HG03432 (cell line): ENCODE data around the gene ARSI.
A peak's percentile ranks its signal among the peaks of the same experiment; 100 is the strongest.

ENCODE experiments used
- ATAC-seq: cut with Tn5 transposase; IDR thresholded peaks from one replicate; pipeline ENCODE4 v1.9.1; 2021; ENCODE audit warnings: mild to moderate bottlenecking, moderate library complexity; ENCODE audit not compliant: unreplicated experiment

Gene ARSI

GRCh38 chr5:150271296-150271692 is 31.4 kb downstream of the ARSI start:
- no peak for ATAC-seq

- no peak for ATAC-seq
These were observed 32.0 kb downstream of the ARSI start for GRCh38 chr5:150270541-150271295.

- no peak for ATAC-seq
These were observed 35.8 kb downstream of the ARSI start for GRCh38 chr5:150266871-150267291.

- ATAC-seq: no peak
These were observed 36.8 kb downstream of the ARSI start for GRCh38 chr5:150265870-150266383.

DNA sequence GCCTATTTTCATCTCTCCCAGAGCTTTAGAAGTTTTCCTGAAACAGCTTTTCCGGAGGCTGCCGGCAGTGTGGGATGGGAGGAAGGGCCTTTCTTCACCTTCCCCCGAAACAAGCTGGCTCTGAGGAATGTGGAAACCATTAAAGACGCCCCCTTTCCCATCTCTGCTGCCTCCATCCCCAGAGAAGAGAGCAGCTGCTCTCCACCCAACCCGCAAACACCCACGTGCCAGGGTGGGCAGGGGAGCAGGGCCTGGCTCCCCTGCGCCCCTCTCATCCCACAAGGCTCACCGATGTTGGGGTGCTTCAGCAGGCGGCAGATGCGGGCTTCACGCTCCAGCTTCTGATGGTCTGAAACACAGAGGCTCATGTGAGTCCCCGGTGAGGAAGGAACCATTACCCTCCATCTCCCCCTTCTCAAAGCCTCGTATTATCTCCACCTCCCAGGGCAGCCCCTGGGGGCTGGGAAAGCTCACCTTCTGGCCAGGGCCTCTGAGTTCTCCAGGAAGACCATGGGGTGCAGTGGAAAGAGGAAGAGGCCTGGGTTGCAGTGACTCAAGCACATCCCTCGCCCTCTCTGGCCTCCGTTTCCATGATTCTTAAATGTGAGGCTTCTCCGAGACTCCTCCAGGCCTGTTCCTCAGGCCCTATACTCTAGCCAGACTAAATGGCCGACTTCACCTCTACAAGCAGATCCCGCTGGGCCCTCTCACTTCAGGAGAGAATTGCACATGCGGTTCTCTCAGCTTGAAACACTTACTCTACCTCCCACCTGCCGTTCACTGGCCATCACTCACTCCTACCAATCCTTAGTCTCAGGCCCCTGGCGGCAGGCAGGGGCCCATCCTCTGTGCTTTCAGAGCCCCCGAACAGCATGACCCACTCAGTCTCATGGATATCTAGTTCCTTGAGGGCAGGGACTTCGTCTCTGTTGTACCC is 37.8 kb downstream of the ARSI start:
- no peak for ATAC-seq

GRCh38 chr5:150263801-150264621 is 38.7 kb downstream of the ARSI start:
- no peak for ATAC-seq

GRCh38 chr5:150263375-150263775 is 39.3 kb downstream of the ARSI start:
- no peak for ATAC-seq

- ATAC-seq: no peak
These were observed 40.2 kb downstream of the ARSI start for GRCh38 chr5:150262502-150262901.

DNA sequence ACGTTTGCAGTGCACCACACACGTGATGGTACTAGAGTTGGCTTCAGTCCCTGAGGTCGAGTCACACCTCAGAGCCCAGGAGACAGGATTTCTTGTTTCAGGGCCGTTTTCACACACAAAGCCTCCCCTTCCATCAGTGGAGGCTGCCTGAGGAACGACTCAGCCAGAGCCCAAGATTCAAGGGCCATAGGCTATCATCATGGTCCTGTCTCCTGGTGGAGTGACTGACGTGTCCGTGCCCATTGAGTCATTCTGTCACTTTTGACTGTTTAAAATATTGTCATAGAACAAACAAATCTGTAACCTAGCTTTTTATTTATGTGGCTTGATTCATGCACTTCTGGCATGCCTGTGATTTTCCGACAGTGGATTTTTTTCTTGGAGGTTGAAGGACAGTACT is 41.5 kb downstream of the ARSI start:
- ATAC-seq: no peak

DNA sequence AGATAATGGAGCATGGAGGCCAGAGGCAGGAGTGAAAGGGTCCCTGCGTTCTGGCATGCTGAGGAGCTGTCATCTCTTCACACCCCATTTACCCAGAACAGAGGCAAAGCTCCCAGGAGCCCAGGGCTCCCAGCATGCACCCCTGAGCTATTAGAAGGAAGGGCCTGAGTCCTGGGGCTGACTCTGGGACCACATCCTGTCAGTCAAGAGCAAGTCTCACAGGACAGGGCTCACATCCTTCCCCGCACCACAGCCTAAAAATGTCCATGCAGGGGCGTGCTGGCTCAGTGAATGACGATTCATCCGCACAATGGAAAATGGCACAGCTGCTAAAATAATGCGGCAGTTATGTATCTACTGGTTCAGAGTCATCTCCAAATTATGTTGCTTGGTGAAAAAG is 44.6 kb downstream of the ARSI start:
- peak; percentile 51 for ATAC-seq

- no peak for ATAC-seq
These were observed 45.3 kb downstream of the ARSI start for GRCh38 chr5:150257424-150257823.

- no peak for ATAC-seq
These were observed 46.2 kb downstream of the ARSI start for GRCh38 chr5:150256410-150257064.

GRCh38 chr5:150255659-150256409 is 46.9 kb downstream of the ARSI start:
- no peak for ATAC-seq

- no peak for ATAC-seq
These were observed 47.9 kb downstream of the ARSI start for GRCh38 chr5:150254774-150255173.

GRCh38 chr5:150254363-150254762 is 48.3 kb downstream of the ARSI start:
- ATAC-seq: no peak

DNA sequence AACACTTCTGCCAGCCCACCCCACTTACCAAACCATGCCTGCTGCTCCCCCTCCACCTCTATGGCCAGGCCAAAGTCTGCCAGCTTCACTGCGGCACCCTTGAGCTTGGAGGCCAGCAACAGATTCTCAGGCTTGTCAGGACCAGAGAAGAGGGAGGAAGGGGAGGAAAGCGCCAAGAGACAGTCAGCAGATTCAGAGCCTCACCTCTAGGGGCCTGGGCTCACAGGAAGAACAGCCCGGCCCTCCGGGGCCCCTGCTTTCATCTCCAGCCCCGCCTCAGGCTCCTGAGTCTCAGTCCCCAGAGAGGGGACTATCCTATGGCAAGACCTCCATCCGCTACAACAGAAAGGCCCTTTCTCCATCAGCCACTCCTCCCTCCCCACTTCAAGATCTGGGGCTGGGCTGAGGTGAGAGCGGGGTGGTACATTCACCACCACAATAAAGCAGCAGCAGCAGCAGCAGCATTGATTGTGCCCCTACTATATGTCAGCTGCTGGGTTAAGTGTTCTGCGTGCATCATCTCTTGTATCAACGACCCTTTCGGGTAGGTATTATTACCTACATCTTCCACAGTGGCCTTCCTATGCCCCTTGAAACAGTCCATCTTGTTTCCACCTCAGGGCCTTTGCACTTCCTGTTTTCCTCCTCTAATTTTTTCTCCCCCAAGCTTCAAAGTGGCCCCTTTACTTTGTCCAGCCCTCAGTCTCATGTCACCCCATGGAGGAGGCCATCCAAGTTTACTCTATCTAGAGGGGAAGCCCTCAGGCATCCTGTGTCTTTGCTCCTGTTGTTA is 49.1 kb downstream of the ARSI start:
- no peak for ATAC-seq

DNA sequence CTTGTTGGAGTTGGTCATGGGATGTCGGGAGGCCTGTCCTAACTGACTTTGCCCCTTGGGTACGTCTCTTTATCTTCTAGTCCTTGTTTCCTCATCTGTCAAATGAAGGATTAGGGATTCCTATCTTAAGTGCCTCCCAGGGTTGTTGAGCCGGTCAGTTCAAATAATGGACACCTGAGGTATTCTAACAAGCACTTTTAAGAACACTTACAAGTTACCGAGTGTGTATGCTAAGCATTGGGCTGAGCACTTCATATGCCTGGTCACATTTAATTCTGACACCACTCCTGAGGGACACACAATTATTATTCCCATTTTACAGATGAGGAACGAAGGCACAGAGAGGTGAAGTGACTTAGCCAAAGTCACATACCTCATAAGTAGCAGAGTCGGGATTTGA is 50.2 kb downstream of the ARSI start:
- no peak for ATAC-seq

DNA sequence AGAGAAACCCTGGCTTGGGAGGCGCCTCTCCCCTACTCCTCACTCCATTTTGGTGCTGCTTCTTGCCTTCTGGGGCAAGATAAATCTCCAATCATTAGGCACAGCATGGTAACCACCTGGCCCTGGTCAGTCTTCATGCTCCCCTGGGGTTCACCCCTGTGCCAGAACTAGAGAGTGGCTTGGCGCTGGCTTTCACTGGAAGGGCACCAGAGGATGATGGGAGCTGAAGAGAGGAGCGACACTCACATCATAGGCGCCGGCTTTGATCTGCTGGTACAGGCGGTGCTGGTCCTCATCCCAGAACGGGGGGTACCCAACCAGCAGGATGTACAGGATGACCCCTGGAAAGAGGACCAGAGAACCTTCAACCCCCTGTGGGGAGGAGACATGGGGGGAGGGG is 51.2 kb downstream of the ARSI start:
- ATAC-seq: no peak

DNA sequence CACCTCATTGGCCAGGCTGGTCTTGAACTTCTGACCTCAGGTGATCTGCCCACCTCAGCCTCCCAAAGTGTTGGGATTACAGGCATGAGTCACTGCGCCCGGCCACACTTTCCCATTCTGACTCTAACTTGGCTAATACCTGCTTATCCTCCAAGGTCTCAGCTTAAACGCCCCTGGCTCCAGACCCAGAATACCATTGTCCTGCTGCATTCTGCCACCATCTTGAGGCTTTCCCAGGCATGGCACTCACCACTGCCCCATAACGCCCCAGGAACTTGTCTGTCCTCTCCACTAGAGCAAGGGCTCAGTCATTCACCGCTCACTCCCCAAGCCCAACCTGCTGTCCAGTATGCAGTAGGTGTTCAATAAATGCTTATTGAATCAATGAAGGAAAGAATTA is 53.0 kb downstream of the ARSI start:
- no peak for ATAC-seq
